ENCODE data around the gene ABCC8. TPM values are rescaled to one million over a fixed set of nuclear protein-coding genes. Genes with fewer than 3 reads are reported as not detected.

The ABCC8 gene
- polyA plus RNA-seq, 2 of the 4 experiments (the other 2 are of a cell fraction) = 1.1 to 2.0 TPM

DNA sequence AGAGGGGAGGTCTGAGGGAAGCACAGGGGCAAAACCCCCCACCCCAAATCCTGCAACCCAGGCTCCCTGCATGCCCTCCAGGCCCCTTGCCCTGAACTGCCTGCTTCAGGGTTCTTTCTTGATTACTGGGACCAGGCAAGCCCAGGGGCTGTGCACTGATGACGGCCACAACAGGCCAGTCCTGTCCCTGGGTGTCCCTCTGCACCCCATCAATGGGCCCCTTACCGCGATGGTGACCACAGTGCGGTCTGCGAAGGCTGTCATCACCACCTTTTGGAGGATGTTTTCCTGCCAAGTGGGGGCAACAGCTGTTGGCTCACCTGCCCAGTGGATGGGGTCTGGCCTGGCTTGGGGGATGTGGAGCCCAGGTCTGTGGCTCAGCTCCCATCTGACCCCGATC is 83.2 kb downstream of the ABCC8 start:
- Histone ChIP-seq H3K4me3 (no peak overlapping the region), H3K27ac (no peak overlapping the region), H3K9me3 (no peaks in the 10 kb centered on the region), H3K4me1 (0 out of 3 replicates have a peak, but pooled peaks cover 3% of the 10 kb centered on the region), H3K4me2 (no peak overlapping the region)
- ChIA-PET CTCF (interaction anchor here (1.7 to 21.5 kb wide), 5 partner anchors 7 to 120 kb away, joined by 6 to 1119 read pairs (median 16); no protein-coding TSS in a partner anchor), POLR2A (no interaction called here)
- no peak for ATAC-seq
- DNase-seq (ENCODE audit: low read depth in 1 of 2, low spot score in 1 of 2) = no peak
- 96% methylated on average over 3 of the region's 6 CpGs for WGBS (ENCODE audit: missing lambda C conversion rate)
- no peak for FAIRE-seq
- TF ChIP-seq, protein P1, sequence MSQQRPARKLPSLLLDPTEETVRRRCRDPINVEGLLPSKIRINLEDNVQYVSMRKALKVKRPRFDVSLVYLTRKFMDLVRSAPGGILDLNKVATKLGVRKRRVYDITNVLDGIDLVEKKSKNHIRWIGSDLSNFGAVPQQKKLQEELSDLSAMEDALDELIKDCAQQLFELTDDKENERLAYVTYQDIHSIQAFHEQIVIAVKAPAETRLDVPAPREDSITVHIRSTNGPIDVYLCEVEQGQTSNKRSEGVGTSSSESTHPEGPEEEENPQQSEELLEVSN (IDR thresholded peaks at IDR 0.05; ENCODE audit: borderline replicate concordance, low read depth) = no peak
- TF ChIP-seq TFCP2L1 (CRISPR knock-in tag; IDR thresholded peaks at IDR 0.05) (no peak), CHD2 (IDR thresholded peaks at IDR 0.05; ENCODE audit: low read length, partially characterized antibody) (no peak), MAZ (IDR thresholded peaks at IDR 0.05; ENCODE audit: borderline replicate concordance, low read depth, low read length) (no peak), POLR2AphosphoS2 (conservative IDR thresholded peaks at IDR 0.05; ENCODE audit: low read length) (no peak), HDAC2 (IDR thresholded peaks at IDR 0.05) (no peak), RARB (CRISPR knock-in tag; IDR thresholded peaks at IDR 0.05) (no peak), MYC (IDR thresholded peaks at IDR 0.05; ENCODE audit: borderline replicate concordance, low read length) (no peak), CHD4 (IDR thresholded peaks at IDR 0.05; ENCODE audit: borderline replicate concordance) (no peak), HEYL (CRISPR knock-in tag; IDR thresholded peaks at IDR 0.05) (no peak), TP53 (CRISPR knock-in tag; IDR thresholded peaks at IDR 0.05) (no peak), ZSCAN20 (CRISPR knock-in tag; IDR thresholded peaks at IDR 0.05) (no peak)
- TF ChIP-seq, protein P2, sequence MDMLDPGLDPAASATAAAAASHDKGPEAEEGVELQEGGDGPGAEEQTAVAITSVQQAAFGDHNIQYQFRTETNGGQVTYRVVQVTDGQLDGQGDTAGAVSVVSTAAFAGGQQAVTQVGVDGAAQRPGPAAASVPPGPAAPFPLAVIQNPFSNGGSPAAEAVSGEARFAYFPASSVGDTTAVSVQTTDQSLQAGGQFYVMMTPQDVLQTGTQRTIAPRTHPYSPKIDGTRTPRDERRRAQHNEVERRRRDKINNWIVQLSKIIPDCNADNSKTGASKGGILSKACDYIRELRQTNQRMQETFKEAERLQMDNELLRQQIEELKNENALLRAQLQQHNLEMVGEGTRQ (IDR thresholded peaks at IDR 0.05) = no peak
- TF ChIP-seq, protein P3, sequence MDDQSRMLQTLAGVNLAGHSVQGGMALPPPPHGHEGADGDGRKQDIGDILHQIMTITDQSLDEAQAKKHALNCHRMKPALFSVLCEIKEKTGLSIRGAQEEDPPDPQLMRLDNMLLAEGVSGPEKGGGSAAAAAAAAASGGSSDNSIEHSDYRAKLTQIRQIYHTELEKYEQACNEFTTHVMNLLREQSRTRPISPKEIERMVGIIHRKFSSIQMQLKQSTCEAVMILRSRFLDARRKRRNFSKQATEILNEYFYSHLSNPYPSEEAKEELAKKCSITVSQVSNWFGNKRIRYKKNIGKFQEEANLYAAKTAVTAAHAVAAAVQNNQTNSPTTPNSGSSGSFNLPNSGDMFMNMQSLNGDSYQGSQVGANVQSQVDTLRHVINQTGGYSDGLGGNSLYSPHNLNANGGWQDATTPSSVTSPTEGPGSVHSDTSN (IDR thresholded peaks at IDR 0.05) = no peak
- TF ChIP-seq, protein P4, sequence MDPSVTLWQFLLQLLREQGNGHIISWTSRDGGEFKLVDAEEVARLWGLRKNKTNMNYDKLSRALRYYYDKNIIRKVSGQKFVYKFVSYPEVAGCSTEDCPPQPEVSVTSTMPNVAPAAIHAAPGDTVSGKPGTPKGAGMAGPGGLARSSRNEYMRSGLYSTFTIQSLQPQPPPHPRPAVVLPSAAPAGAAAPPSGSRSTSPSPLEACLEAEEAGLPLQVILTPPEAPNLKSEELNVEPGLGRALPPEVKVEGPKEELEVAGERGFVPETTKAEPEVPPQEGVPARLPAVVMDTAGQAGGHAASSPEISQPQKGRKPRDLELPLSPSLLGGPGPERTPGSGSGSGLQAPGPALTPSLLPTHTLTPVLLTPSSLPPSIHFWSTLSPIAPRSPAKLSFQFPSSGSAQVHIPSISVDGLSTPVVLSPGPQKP (IDR thresholded peaks at IDR 0.05; ENCODE audit: low read depth, low read length) = no peak

DNA sequence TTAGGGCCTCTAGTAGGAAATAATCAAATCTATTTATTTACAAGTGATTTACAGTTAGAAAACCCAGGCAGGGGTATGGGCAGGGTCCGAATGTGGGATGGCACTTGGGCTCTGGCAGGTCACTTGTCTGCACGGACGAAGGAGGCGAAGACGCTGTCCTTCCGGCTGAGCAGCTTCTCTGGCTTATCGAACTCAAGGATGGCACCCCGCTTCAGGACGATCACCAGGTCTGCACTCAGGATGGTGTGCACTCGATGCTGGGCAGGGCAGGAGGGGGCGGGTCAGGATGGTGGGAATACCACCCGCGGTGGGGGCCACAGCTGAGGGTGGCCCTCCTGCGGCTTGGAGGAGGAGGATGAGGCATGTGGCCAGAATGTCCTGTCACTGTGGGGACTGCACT is 83.8 kb downstream of the ABCC8 start:
- no peak for FAIRE-seq
- H3K27ac ChIP-seq = no peak overlapping the region
- H3K9me3 ChIP-seq = no peaks in the 10 kb centered on the region
- WGBS (ENCODE audit: missing lambda C conversion rate) = 81% methylated on average over 11 of the region's 14 CpGs
- ATAC-seq = no peak
- no peak overlapping the region for H3K4me3 ChIP-seq
- CTCF ChIA-PET = interaction anchor here (1.2 to 21.5 kb wide), 5 partner anchors 8 to 120 kb away, joined by 3 to 1119 read pairs (median 16); no protein-coding TSS in a partner anchor
- no peak for DNase-seq (ENCODE audit: low read depth in 1 of 2, low spot score in 1 of 2)
- H3K4me2 ChIP-seq = no peak overlapping the region
- POLR2A ChIA-PET = no interaction called here
- no peak for TF ChIP-seq EHF (CRISPR knock-in tag; IDR thresholded peaks at IDR 0.05)
- TF ChIP-seq, protein P5, sequence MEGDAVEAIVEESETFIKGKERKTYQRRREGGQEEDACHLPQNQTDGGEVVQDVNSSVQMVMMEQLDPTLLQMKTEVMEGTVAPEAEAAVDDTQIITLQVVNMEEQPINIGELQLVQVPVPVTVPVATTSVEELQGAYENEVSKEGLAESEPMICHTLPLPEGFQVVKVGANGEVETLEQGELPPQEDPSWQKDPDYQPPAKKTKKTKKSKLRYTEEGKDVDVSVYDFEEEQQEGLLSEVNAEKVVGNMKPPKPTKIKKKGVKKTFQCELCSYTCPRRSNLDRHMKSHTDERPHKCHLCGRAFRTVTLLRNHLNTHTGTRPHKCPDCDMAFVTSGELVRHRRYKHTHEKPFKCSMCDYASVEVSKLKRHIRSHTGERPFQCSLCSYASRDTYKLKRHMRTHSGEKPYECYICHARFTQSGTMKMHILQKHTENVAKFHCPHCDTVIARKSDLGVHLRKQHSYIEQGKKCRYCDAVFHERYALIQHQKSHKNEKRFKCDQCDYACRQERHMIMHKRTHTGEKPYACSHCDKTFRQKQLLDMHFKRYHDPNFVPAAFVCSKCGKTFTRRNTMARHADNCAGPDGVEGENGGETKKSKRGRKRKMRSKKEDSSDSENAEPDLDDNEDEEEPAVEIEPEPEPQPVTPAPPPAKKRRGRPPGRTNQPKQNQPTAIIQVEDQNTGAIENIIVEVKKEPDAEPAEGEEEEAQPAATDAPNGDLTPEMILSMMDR (IDR thresholded peaks at IDR 0.05) = no peak
- TF ChIP-seq JUNB (IDR thresholded peaks at IDR 0.05) = no peak
- TF ChIP-seq, protein P1 (IDR thresholded peaks at IDR 0.05; ENCODE audit: borderline replicate concordance, low read depth) = no peak
- TF ChIP-seq, protein P6, sequence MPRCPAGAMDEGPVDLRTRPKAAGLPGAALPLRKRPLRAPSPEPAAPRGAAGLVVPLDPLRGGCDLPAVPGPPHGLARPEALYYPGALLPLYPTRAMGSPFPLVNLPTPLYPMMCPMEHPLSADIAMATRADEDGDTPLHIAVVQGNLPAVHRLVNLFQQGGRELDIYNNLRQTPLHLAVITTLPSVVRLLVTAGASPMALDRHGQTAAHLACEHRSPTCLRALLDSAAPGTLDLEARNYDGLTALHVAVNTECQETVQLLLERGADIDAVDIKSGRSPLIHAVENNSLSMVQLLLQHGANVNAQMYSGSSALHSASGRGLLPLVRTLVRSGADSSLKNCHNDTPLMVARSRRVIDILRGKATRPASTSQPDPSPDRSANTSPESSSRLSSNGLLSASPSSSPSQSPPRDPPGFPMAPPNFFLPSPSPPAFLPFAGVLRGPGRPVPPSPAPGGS (IDR thresholded peaks at IDR 0.05) = no peak
- TF ChIP-seq SMC3 (IDR thresholded peaks at IDR 0.05) = no peak
- no peak for TF ChIP-seq ZC3H11A (IDR thresholded peaks at IDR 0.05)
- no peak for TF ChIP-seq TFCP2L1 (CRISPR knock-in tag; IDR thresholded peaks at IDR 0.05)
- no peak for TF ChIP-seq MYC (IDR thresholded peaks at IDR 0.05; ENCODE audit: borderline replicate concordance, low read length)
- no peak for TF ChIP-seq NR3C1 (IDR thresholded peaks at IDR 0.05)
- no peak for TF ChIP-seq RCOR1 (IDR thresholded peaks at IDR 0.05; ENCODE audit: low read depth, low read length)
- no peak for TF ChIP-seq POLR2AphosphoS2 (conservative IDR thresholded peaks at IDR 0.05; ENCODE audit: low read length)
- no peak for TF ChIP-seq PHF8 (IDR thresholded peaks at IDR 0.05; ENCODE audit: borderline replicate concordance, low read depth)
- TF ChIP-seq TP53 (CRISPR knock-in tag; IDR thresholded peaks at IDR 0.05) = no peak
- H3K4me1 ChIP-seq = 0 out of 3 replicates have a peak, but pooled peaks cover 3% of the 10 kb centered on the region

Measured in A549 (cell line).